HCT116 (cell line): ENCODE data around the gene FAM83D.
A peak's percentile ranks its signal among the peaks of the same experiment; 100 is the strongest.

Experiments used
- EZH2 ChIP-seq: fragments of 200-600 bp; sonication (generic); IDR thresholded peaks from 2 replicates; pipeline ENCODE4 v1.6.1; 2017; ENCODE audit warnings: antibody characterized with exemption, mixed run types
- POLR2A ChIP-seq: IDR thresholded peaks from 2 replicates; pipeline ENCODE4 v1.7.0; 2011; ENCODE audit warnings: borderline replicate concordance; ENCODE audit not compliant: insufficient read depth, insufficient read length; ENCODE audit errors: extremely low read depth
- POLR2AphosphoS5 ChIP-seq: IDR thresholded peaks from 2 replicates; pipeline ENCODE4 v1.6.1; 2011; ENCODE audit warnings: mild to moderate bottlenecking, low read depth, low read length, moderate library complexity
- RAD21 ChIP-seq: IDR thresholded peaks from 2 replicates; pipeline ENCODE4 v1.6.1; 2012; ENCODE audit warnings: low read depth, mild to moderate bottlenecking
- YY1 ChIP-seq: IDR thresholded peaks from 2 replicates; pipeline ENCODE4 v1.6.1; 2011; ENCODE audit warnings: low read length, low read depth, moderate library complexity, mild to moderate bottlenecking; ENCODE audit not compliant: insufficient replicate concordance; ENCODE audit errors: extremely low read depth
- ZNF274 ChIP-seq: fragments of 200-500 bp; sonication (Bioruptor generic); IDR thresholded peaks from 2 replicates; pipeline ENCODE4 v1.6.1; 2014; ENCODE audit warnings: mild to moderate bottlenecking, low read depth, low read length, inconsistent platforms
- TF ChIP-seq, protein P1 (sequence below), 3 experiments: fragments of 200-600 bp in 1 of 3; sonication (generic) in 1 of 3; IDR thresholded peaks in 2 of 3; conservative IDR thresholded peaks in 1 of 3; 2 replicates each; pipeline ENCODE4 v1.5.1; 2012 to 2017; ENCODE audit warnings: low read depth in 2 of 3, low read length in 2 of 3, antibody characterized with exemption in 1 of 3, borderline replicate concordance in 1 of 3, control low read depth in 1 of 3, mild to moderate bottlenecking in 1 of 3, mixed read lengths in 1 of 3, mixed run types in 1 of 3, moderate library complexity in 1 of 3; ENCODE audit not compliant: insufficient read depth in 1 of 3
- TF ChIP-seq, protein P2 (sequence below): IDR thresholded peaks from 2 replicates; pipeline ENCODE4 v1.6.1; 2012

DNA sequence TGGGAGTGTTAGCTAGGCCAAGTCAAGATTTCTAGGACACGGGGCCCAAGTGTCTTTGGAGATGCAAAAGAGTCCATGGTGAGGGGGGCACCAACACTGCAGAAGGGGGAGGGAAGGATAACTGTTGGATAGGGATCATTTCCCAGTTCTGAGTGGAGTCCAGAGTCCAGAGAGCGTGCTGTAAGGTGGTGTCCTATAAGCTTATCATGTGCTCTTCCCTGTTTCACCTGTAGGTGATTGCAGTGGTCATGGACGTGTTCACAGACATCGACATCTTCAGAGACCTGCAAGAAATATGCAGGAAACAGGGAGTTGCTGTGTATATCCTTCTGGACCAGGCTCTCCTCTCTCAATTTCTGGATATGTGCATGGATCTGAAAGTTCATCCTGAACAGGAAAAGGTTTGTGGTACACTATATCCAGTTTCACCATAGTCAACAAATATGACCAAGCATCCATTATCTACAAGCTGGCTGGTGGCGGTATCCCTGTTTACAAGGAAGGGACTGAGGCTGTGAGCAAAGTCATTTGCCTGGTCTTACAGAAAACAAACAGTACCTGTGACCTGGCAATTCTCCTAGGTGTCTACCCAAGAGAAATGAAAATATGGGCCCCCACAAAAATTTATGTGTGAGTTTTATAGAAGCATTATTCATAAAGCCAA lies 15.6 kb downstream of the FAM83D start:
- TF ChIP-seq ZNF274 (no peak), POLR2A (no peak), YY1 (no peak), POLR2AphosphoS5 (no peak), RAD21 (no peak), EZH2 (no peak)
- TF ChIP-seq, protein P1, sequence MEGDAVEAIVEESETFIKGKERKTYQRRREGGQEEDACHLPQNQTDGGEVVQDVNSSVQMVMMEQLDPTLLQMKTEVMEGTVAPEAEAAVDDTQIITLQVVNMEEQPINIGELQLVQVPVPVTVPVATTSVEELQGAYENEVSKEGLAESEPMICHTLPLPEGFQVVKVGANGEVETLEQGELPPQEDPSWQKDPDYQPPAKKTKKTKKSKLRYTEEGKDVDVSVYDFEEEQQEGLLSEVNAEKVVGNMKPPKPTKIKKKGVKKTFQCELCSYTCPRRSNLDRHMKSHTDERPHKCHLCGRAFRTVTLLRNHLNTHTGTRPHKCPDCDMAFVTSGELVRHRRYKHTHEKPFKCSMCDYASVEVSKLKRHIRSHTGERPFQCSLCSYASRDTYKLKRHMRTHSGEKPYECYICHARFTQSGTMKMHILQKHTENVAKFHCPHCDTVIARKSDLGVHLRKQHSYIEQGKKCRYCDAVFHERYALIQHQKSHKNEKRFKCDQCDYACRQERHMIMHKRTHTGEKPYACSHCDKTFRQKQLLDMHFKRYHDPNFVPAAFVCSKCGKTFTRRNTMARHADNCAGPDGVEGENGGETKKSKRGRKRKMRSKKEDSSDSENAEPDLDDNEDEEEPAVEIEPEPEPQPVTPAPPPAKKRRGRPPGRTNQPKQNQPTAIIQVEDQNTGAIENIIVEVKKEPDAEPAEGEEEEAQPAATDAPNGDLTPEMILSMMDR (IDR thresholded peaks at IDR 0.05 in 2 of 3, conservative IDR thresholded peaks at IDR 0.05 in 1 of 3; ENCODE audit: borderline replicate concordance in 1 of 3, insufficient read depth in 1 of 3, low read depth in 2 of 3, low read length in 2 of 3): peak in 2 of 3 experiments; percentile 16 to 33; a peak in 3 of 6 replicates
- TF ChIP-seq, protein P2, sequence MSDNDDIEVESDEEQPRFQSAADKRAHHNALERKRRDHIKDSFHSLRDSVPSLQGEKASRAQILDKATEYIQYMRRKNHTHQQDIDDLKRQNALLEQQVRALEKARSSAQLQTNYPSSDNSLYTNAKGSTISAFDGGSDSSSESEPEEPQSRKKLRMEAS: no peak
